Measurements from ENCODE around the gene NPTN.

The NPTN gene

GRCh38 chr15:73677733-73678132 is 44.5 kb upstream of the NPTN start:
- TF ChIP-seq, protein P1, sequence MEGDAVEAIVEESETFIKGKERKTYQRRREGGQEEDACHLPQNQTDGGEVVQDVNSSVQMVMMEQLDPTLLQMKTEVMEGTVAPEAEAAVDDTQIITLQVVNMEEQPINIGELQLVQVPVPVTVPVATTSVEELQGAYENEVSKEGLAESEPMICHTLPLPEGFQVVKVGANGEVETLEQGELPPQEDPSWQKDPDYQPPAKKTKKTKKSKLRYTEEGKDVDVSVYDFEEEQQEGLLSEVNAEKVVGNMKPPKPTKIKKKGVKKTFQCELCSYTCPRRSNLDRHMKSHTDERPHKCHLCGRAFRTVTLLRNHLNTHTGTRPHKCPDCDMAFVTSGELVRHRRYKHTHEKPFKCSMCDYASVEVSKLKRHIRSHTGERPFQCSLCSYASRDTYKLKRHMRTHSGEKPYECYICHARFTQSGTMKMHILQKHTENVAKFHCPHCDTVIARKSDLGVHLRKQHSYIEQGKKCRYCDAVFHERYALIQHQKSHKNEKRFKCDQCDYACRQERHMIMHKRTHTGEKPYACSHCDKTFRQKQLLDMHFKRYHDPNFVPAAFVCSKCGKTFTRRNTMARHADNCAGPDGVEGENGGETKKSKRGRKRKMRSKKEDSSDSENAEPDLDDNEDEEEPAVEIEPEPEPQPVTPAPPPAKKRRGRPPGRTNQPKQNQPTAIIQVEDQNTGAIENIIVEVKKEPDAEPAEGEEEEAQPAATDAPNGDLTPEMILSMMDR (conservative IDR thresholded peaks at IDR 0.05; ENCODE audit: low read depth, low read length) = no peak
- H3K4me2 ChIP-seq = no peak overlapping the region
- H3K9ac ChIP-seq = no peak overlapping the region
- no peaks in the 10 kb centered on the region for H3K27me3 ChIP-seq (ENCODE audit: insufficient read depth, low read depth)
- H4K20me1 ChIP-seq (ENCODE audit: insufficient read depth) = no peaks in the 10 kb centered on the region
- H3K27ac ChIP-seq = no peak overlapping the region
- no peaks in the 10 kb centered on the region for H3K79me2 ChIP-seq (ENCODE audit: insufficient read depth, low read depth)
- H2AFZ ChIP-seq (ENCODE audit: low read depth) = no peak overlapping the region
- no peaks in the 10 kb centered on the region for H3K4me1 ChIP-seq (ENCODE audit: low read depth, poor library complexity, severe bottlenecking)
- H3K4me3 ChIP-seq (IDR thresholded peaks at IDR 0.05; ENCODE audit: insufficient read depth, low read depth, low read length) = no peak overlapping the region
- H3K36me3 ChIP-seq (ENCODE audit: insufficient read depth) = no peaks in the 10 kb centered on the region

- Histone ChIP-seq H4K20me1 (ENCODE audit: insufficient read depth) (no peaks in the 10 kb centered on the region), H3K4me1 (ENCODE audit: low read depth, poor library complexity, severe bottlenecking) (no peaks in the 10 kb centered on the region), H3K4me2 (no peak overlapping the region), H3K27ac (no peak overlapping the region), H3K79me2 (ENCODE audit: insufficient read depth, low read depth) (no peaks in the 10 kb centered on the region), H2AFZ (ENCODE audit: low read depth) (no peak overlapping the region), H3K4me3 (IDR thresholded peaks at IDR 0.05; ENCODE audit: insufficient read depth, low read depth, low read length) (no peak overlapping the region), H3K27me3 (ENCODE audit: insufficient read depth, low read depth) (no peaks in the 10 kb centered on the region), H3K36me3 (ENCODE audit: insufficient read depth) (no peaks in the 10 kb centered on the region), H3K9ac (no peak overlapping the region)
- TF ChIP-seq, protein P1 (conservative IDR thresholded peaks at IDR 0.05; ENCODE audit: low read depth, low read length) = peak; percentile 88
Measured at GRCh38 chr15:73677146-73677607, 44.0 kb upstream of the NPTN start.

DNA sequence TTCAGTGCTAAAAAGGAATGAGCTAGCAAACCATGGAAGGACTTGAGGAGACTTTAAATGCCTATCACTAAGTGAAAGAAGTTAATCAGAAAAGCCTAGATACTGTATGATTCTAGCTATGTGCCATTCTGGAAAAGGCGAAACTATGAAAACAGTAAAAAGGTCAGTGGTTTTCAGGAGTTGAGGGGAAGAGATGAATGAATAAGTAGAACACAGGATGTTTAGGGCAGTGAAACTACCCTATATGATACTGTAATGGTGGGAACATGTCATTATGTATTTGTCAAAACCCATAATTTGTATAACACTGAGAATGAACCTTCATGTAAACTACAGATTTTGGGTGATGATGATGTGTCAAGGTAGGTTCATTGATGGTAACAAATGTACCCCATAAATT is 41.4 kb upstream of the NPTN start:
- no peak overlapping the region for H3K4me3 ChIP-seq (IDR thresholded peaks at IDR 0.05; ENCODE audit: insufficient read depth, low read depth, low read length)
- no peak overlapping the region for H2AFZ ChIP-seq (ENCODE audit: low read depth)
- no peak overlapping the region for H3K27ac ChIP-seq
- no peaks in the 10 kb centered on the region for H3K36me3 ChIP-seq (ENCODE audit: insufficient read depth)
- no peaks in the 10 kb centered on the region for H3K27me3 ChIP-seq (ENCODE audit: insufficient read depth, low read depth)
- H4K20me1 ChIP-seq (ENCODE audit: insufficient read depth) = no peaks in the 10 kb centered on the region
- no peaks in the 10 kb centered on the region for H3K79me2 ChIP-seq (ENCODE audit: insufficient read depth, low read depth)
- H3K4me1 ChIP-seq (ENCODE audit: low read depth, poor library complexity, severe bottlenecking) = no peaks in the 10 kb centered on the region
- H3K9ac ChIP-seq = no peak overlapping the region
- H3K4me2 ChIP-seq = no peak overlapping the region
- TF ChIP-seq, protein P1 (conservative IDR thresholded peaks at IDR 0.05; ENCODE audit: low read depth, low read length) = no peak

GRCh38 chr15:73660455-73660854 is 27.3 kb upstream of the NPTN start:
- H3K79me2 ChIP-seq (ENCODE audit: insufficient read depth, low read depth) = no peaks in the 10 kb centered on the region
- no peak overlapping the region for H3K4me3 ChIP-seq (IDR thresholded peaks at IDR 0.05; ENCODE audit: insufficient read depth, low read depth, low read length)
- H3K9ac ChIP-seq = no peak overlapping the region
- no peaks in the 10 kb centered on the region for H3K36me3 ChIP-seq (ENCODE audit: insufficient read depth)
- H3K4me2 ChIP-seq = no peak overlapping the region
- no peak overlapping the region for H3K27ac ChIP-seq
- no peak overlapping the region for H2AFZ ChIP-seq (ENCODE audit: low read depth)
- H4K20me1 ChIP-seq (ENCODE audit: insufficient read depth) = no peaks in the 10 kb centered on the region
- TF ChIP-seq, protein P1 (conservative IDR thresholded peaks at IDR 0.05; ENCODE audit: low read depth, low read length) = no peak
- no peaks in the 10 kb centered on the region for H3K4me1 ChIP-seq (ENCODE audit: low read depth, poor library complexity, severe bottlenecking)
- H3K27me3 ChIP-seq (ENCODE audit: insufficient read depth, low read depth) = no peaks in the 10 kb centered on the region

Measured in KMS-11 (cell line).